ENCODE measurements around the gene CHMP2B. TPM values are rescaled to one million over a fixed set of nuclear protein-coding genes. Genes with fewer than 3 reads are reported as not detected.
"Not testable (repeated sequence)": the region's sequence is repeated elsewhere in the genome, so short reads cannot be mapped to it uniquely, and the experiment has no call there.

CHMP2B gene
- total RNA-seq, 3 donors from 2014 or later = 32.0 to 42.6 (median 32.4) TPM

- intact Hi-C loops (cut with DNase I; ENCODE audit: low total_unique reads) = no loop called here
- Histone ChIP-seq H3K4me1 (no peaks in the 10 kb centered on the region), H3K9me3 (no peaks in the 10 kb centered on the region), H3K27ac (no peak overlapping the region), H3K36me3 (no peaks in the 10 kb centered on the region), H3K27me3 (no peaks in the 10 kb centered on the region), H3K4me3 (no peak overlapping the region)
- DNase-seq (ENCODE audit: low spot score in 2 of 2) = no peak
- TF ChIP-seq, protein P1, sequence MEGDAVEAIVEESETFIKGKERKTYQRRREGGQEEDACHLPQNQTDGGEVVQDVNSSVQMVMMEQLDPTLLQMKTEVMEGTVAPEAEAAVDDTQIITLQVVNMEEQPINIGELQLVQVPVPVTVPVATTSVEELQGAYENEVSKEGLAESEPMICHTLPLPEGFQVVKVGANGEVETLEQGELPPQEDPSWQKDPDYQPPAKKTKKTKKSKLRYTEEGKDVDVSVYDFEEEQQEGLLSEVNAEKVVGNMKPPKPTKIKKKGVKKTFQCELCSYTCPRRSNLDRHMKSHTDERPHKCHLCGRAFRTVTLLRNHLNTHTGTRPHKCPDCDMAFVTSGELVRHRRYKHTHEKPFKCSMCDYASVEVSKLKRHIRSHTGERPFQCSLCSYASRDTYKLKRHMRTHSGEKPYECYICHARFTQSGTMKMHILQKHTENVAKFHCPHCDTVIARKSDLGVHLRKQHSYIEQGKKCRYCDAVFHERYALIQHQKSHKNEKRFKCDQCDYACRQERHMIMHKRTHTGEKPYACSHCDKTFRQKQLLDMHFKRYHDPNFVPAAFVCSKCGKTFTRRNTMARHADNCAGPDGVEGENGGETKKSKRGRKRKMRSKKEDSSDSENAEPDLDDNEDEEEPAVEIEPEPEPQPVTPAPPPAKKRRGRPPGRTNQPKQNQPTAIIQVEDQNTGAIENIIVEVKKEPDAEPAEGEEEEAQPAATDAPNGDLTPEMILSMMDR (IDR thresholded peaks at IDR 0.05) = no peak
- no peak for TF ChIP-seq POLR2A (IDR thresholded peaks at IDR 0.05)
Observed at GRCh38 chr3:87287011-87287410, 59.9 kb downstream of the CHMP2B start.

DNA sequence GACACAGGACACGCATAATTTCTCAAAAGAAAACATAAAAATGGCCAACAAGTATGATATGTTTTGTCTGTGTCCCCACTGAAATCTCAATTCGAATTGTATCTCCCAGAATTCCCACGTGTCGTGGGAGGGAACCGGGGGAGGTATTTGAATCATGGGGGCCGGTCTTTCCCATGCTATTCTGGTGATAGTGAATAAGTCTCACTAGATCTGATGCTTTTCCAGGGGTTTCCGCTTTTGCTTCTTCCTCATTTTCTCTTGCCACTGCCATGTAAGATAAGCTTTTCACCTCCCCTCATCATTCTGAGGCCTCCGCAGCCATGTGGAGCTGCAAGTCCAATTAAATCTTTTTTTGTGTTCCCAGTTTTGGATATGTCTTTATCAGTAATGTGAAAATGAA, 61.3 kb downstream of the CHMP2B start:
- DNase-seq (ENCODE audit: low spot score in 2 of 2) = no peak
- H3K4me1 ChIP-seq = no peaks in the 10 kb centered on the region
- H3K4me3 ChIP-seq = no peak overlapping the region
- no peaks in the 10 kb centered on the region for H3K27me3 ChIP-seq
- intact Hi-C loops (cut with DNase I; ENCODE audit: low total_unique reads) = no loop called here
- H3K27ac ChIP-seq = no peak overlapping the region
- no peaks in the 10 kb centered on the region for H3K9me3 ChIP-seq
- TF ChIP-seq, protein P1 (IDR thresholded peaks at IDR 0.05) = no peak
- TF ChIP-seq POLR2A (IDR thresholded peaks at IDR 0.05) = no peak
- no peak for TF ChIP-seq POLR2AphosphoS5 (IDR thresholded peaks at IDR 0.05)
- H3K36me3 ChIP-seq = no peaks in the 10 kb centered on the region

- Histone ChIP-seq H3K27ac (no peak overlapping the region), H3K4me1 (no peaks in the 10 kb centered on the region), H3K9me3 (no peaks in the 10 kb centered on the region), H3K4me3 (no peak overlapping the region), H3K36me3 (no peaks in the 10 kb centered on the region), H3K27me3 (no peaks in the 10 kb centered on the region)
- no peak for DNase-seq (ENCODE audit: low spot score in 2 of 2)
- intact Hi-C loops (cut with DNase I; ENCODE audit: low total_unique reads) = no loop called here
- TF ChIP-seq, protein P1 (IDR thresholded peaks at IDR 0.05) = peak; percentile 34 to 72 (median 65)
- TF ChIP-seq POLR2A (IDR thresholded peaks at IDR 0.05) = no peak
- no peak for TF ChIP-seq POLR2AphosphoS5 (IDR thresholded peaks at IDR 0.05)
Observed at GRCh38 chr3:87298111-87298718, 71.1 kb downstream of the CHMP2B start.

DNA sequence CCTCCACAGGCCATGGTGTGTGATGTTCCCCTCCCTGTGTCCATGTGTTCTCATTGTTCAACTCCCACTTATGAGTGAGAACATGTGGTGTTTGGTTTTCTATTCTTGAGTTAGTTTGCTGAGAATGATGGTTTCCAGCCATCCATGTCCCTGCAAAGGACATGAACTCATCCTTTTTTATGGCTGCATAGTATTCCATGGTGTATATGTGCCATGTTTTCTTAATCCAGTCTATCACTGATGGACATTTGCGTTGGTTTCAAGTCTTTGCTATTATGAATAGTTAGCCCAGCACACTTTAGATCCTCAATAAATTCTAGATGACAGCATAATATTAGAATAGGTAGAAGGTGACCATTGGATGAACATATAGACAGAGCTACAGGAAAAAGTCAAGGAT, 77.9 kb downstream of the CHMP2B start:
- H3K4me3 ChIP-seq; H3K27ac ChIP-seq; intact Hi-C loops (cut with DNase I; ENCODE audit: low total_unique reads); H3K36me3 ChIP-seq; H3K9me3 ChIP-seq; DNase-seq (ENCODE audit: low spot score in 2 of 2); H3K4me1 ChIP-seq; H3K27me3 ChIP-seq: not testable (repeated sequence)

Other genes starting within 250 kb of the CHMP2B start
- 10 to 100 TPM; 17.9 to 60.0 (median 48.5) TPM for gene VGLL3, start 236.2 kb upstream of the CHMP2B start, total RNA-seq
- not detected for gene POU1F1, start 49.3 kb downstream of the CHMP2B start, total RNA-seq